GM18499 (cell line): Measurements from ENCODE around the gene GIMAP6.
"Not testable (repeated sequence)": the region's sequence is repeated elsewhere in the genome, so short reads cannot be mapped to it uniquely, and the experiment has no call there.

Experiments used
- ATAC-seq: cut with Tn5 transposase; IDR thresholded peaks from one replicate; pipeline ENCODE4 v1.9.1; 2021; ENCODE audit warnings: moderate number of reproducible peaks; ENCODE audit not compliant: insufficient read depth, unreplicated experiment

The GIMAP6 gene

DNA sequence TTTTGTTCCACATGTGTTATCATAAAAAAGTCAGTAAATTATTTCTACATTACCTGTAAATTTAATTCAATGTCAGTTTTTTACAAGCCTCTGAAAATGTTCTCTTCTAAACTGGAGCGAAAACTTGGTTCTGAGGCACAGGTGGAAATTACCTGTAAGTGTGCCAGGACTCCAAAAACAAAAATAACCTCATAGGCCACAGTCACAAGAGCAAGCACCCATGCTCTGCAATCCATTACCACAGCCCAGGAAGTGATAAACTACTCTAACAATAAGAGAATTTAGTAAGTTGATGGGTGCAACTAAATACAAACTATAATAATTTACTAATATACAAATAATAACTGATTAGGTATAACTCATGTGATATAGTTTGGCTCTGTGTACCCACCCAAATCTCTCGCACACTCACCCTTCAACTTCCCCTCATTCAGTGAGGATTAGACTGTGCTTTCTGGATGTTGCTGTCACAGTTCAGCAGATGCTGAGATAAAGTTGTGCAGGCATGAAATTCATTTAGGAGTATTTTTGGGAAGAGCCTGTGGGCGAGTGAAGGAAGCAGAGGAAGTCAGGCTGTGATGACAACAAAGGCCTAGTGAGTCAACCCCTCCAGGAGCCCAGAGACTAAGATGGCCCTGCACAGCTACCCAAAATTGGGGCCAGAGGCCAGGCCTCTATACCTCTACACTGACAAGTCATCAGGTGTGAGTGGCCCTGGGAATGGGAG, 16.3 kb upstream of the GIMAP6 start:
- no peak for ATAC-seq

GRCh38 chr7:150645259-150646020, 13.3 kb upstream of the GIMAP6 start:
- no peak for ATAC-seq

- no peak for ATAC-seq
These were observed 10.7 kb upstream of the GIMAP6 start for GRCh38 chr7:150642926-150643325.

- no peak for ATAC-seq
These were observed 9.7 kb upstream of the GIMAP6 start for GRCh38 chr7:150641854-150642253.

DNA sequence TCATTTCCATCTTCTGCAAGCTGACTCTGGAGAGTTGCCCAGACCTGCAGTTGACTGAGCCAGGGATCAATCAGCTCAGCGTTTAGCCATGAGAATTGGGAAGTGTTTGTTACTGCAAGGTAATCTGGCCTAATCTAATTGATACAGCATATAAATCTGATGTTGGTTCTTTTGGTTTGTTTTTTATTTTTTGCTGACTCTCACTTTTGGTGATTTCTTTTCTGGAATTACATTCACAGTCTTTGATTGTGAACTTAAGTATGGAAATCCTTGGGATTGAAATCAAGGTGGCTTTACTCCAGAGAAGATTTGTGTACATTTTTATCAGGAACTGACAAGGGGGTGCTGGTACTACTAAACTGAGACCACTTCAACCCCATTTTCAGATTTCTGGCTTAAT, 1.7 kb upstream of the GIMAP6 start:
- ATAC-seq: no peak

DNA sequence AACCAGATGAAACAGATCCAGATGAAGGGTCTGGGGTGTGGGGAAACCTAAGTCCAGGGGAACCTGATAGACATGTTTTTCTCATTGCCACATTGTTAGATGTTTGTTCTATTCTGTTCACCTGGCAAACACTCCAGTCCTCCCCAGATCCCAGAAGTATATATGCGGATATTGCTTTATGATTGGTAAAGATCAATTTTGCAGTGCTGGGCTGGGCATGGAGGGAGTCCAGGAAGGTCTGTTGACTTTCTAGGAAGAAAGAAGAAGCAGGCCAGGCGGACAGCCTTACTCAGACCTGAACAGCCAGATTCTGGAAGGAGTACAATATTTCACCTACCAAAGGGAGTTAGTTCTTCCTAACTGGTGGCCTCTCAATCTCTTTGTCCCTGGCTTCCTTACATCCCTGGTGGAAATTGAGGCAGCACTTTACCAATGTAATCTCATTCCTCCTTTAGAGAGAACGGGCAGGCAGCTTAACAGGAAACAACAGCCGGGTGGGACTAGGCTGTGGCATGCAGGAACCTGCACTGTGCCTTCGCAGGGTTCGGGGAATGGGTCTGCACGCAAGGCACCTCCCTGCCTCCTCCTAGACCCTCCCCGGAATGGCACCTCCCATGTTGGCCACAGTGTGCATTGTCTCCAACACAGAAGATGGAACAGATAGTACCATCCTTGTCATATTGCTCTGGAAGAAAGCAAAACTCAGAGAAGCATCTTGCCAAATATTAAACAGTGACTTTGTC, 930 bp downstream of the GIMAP6 start:
- no peak for ATAC-seq

- ATAC-seq: no peak
These were observed 2.8 kb downstream of the GIMAP6 start for GRCh38 chr7:150629347-150629746.

- no peak for ATAC-seq
These were observed 4.2 kb downstream of the GIMAP6 start for GRCh38 chr7:150627959-150628358.

DNA sequence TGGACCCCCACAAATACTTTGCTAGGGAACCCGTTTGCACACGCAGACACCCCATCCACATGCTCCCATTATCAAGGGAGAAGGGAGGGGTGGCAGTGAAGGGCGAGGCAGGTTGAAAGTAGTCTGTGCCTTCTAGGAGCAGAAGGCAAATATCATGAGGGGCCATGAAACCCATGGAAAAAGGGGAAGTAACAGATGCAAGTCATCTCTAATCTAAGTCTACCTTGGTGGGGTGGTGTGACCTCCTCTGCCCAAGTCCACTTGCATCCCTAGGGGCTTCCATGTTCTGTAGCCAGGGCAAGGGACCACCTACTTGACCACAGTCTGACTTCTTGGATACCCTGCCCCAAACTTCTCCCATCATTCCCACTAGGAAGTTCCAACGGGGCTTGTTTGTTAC, 5.5 kb downstream of the GIMAP6 start:
- ATAC-seq: no peak

- ATAC-seq: no peak
These were observed 10.8 kb downstream of the GIMAP6 start for GRCh38 chr7:150621376-150621775.

DNA sequence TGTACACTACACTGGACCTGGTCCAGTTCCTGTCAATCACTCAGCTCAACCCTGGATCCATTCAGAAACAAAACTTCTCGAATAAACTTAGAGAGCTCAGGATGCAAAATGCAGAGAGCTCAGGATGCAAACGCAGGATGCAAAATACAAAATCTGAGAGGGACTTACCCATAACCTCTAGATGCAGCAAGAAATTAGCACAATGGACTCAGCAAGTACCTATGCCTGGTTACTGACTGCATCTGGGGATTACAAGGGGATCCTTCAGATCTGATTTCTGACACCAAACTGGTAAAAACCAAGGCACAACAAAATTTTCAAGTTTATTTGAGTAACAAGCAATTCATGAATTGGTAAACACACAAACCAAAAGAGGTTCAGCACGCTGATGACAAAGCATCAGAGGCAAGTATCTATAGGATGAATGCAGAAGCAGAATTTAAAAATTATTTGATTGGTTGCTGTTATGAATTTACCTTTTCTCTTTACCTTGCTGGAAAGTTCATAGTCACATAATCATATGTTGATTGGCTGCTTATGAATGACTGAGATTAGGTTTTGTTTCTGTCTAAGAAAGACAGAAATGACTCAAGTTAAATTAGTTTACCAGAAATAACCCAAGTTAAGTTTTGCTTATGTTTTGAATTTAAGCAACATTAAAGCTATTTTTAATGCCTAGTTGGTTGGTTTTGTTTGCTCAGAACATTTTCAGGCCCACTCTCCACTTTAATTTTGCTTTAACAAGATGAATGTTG, 11.4 kb downstream of the GIMAP6 start:
- no peak for ATAC-seq

GRCh38 chr7:150620061-150620460, 12.1 kb downstream of the GIMAP6 start:
- ATAC-seq: no peak

DNA sequence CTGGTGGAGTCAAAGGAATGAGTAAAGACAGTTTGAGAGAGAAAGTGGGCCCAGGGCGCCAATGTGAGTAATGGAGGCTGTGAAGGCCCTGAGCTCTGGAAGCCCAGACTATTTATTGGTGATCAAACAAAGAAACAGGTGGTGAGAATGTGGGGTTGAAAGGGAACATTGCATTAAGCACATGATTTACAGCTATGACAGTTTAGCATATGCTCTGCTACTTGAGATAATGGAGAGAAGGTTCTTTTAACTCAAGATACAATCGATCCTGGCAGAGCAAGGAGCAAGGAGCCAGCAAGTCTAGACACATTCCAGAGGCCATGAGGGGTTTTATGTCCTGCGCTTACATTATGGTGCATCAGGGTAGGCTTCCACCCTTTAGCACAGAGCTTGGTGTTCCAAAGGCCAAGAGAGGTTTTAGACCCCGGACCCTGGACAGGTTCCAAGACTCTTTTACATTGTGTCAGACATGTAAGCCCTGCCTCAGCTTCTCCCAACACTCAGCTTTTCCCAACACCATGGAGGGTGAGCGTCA, 16.9 kb downstream of the GIMAP6 start:
- ATAC-seq: not testable (repeated sequence)

- ATAC-seq: not testable (repeated sequence)
These were observed 17.8 kb downstream of the GIMAP6 start for GRCh38 chr7:150614426-150614825.

- ATAC-seq: no peak
These were observed 18.3 kb downstream of the GIMAP6 start for GRCh38 chr7:150613880-150614279.

- ATAC-seq: no peak
These were observed 19.3 kb downstream of the GIMAP6 start for GRCh38 chr7:150612925-150613324.

GRCh38 chr7:150610233-150610632, 22.0 kb downstream of the GIMAP6 start:
- no peak for ATAC-seq

DNA sequence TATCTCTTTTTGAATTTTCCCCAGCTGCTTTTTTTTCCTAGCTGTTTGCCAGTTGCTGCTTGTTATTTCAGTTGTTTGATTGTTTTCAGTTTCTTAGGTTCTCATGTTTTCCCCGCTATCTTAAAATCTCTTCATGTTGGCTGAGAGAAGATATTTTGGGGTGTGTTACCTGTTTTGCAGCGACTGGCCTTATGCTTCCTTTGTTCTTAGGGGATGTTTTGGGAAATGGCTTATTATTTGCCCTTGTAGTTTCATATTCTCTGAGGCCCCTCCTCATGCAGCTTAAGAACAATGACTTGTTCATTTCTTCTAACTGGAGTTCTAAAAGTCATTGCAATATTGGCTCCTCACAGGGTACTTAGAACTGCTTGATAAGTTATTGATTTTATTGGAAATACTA, 28.6 kb downstream of the GIMAP6 start:
- not testable (repeated sequence) for ATAC-seq

DNA sequence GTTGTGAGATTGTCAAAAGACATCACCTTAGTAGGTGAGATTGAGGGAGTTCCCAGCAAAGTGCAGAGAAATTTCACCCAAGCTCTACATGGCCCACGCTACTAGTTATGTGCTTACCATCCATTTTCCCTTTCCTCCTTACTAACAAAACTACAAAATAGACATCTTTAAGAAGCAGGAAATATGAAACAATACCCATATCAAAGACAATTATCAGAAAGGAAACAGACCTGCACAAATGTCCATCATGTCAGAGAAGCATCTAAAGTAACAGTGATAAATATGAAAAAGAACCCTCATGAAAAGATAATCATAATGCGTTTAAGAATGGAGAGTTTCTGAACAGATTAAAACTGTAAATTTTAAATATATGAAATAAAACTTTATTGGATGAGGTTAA, 36.8 kb downstream of the GIMAP6 start:
- no peak for ATAC-seq

GRCh38 chr7:150594805-150595204, 37.4 kb downstream of the GIMAP6 start:
- no peak for ATAC-seq
